Spleen (tissue), 7 donors: ENCODE measurements around the gene PVR.

Experiments used
- CTCF ChIP-seq, 11 experiments: fragments of 200-600 bp in 7 of 11; fragments of 450-650 bp in 4 of 11; sonication (generic) in 4 of 11; IDR thresholded peaks in 8 of 11; conservative IDR thresholded peaks in 3 of 11; 1 replicate in 7 of 11; 2 replicates in 4 of 11; pipeline versions ENCODE4 v1.4.0 to v1.8.0; 2016 to 2021; ENCODE audit warnings: antibody characterized with exemption in 11 of 11, inconsistent platforms in 4 of 11, mild to moderate bottlenecking in 1 of 11
- POLR2AphosphoS5 ChIP-seq, 3 donors: sonication (generic); formaldehyde crosslinking; IDR thresholded peaks; one replicate each; pipeline ENCODE4 v1.5.1; 2017; ENCODE audit warnings: antibody characterized with exemption in 3 of 3
- donor health status: DM: no; HTN: no; CAD: no; lungs with moderate emphysema.
- donor health status: DM: no; HTN: no; CAD: no.
- donor health status: DM: no; HTN: no; CAD: no.

DNA sequence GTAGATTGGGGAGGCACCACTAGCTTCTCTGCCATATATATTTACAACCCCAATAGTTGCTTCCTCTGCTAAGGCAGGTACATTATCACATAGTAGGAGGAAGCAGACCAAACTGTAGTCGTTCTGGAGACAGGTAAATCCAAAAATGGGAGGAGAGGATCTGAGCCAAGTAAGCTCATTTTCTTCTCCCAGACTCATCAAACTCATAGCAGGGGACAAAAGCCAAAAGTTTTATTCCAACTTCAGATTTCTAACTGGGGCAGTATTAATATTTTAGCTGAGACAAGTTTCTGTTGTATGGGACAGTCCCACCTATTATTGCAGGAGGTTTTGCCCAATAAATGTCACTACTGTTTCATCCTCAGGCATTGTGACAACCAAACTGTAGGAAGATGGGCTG, 38.2 kb upstream of the PVR start:
- TF ChIP-seq CTCF (IDR thresholded peaks at IDR 0.05 in 8 of 11, conservative IDR thresholded peaks at IDR 0.05 in 3 of 11) (no peak), POLR2AphosphoS5 (IDR thresholded peaks at IDR 0.05) (no peak)
